ENCODE results near the gene STAC3. TPM values are rescaled to one million over a fixed set of nuclear protein-coding genes. Genes with fewer than 3 reads are reported as not detected.

The STAC3 gene
- total and polyA plus RNA-seq, 12 donors, result 0.30 to 10.5 (median 2.5) TPM

DNA sequence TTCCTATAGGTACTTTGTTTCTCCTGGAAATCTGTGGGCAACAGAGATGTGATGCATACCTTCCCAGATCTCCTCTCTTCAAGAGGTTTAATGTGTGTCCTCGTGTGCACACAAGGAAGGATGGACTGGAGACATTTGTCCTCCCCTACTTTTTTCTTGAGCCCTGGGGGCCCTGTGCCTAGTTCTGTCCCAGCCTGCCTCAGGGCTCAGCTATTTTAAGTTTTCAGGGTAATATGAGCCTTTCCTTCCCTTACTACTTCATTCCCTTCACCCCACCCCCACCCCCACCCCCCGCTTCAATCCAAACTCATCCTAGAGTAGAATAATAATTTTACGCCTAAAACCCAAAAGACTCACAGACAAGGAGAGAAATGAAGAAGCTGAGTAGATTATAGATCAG, 446 bp downstream of the STAC3 start:
- DNase-seq, result no peak
- intact Hi-C loops (cut with DNase I), result no loop called here
- no peaks in the 10 kb centered on the region for H3K27me3 ChIP-seq
- WGBS, 4 donors, result 73 to 84% (median 78%) methylated on average over 3 of the region's 3 CpGs
- H3K4me3 ChIP-seq, result no peak overlapping the region
- H3K27ac ChIP-seq, result no peak overlapping the region
- H3K36me3 ChIP-seq (replicated peaks in 1 of 2), result peaks cover 0 to 6% of the 10 kb centered on the region in 2 donors
- TF ChIP-seq, protein P1, sequence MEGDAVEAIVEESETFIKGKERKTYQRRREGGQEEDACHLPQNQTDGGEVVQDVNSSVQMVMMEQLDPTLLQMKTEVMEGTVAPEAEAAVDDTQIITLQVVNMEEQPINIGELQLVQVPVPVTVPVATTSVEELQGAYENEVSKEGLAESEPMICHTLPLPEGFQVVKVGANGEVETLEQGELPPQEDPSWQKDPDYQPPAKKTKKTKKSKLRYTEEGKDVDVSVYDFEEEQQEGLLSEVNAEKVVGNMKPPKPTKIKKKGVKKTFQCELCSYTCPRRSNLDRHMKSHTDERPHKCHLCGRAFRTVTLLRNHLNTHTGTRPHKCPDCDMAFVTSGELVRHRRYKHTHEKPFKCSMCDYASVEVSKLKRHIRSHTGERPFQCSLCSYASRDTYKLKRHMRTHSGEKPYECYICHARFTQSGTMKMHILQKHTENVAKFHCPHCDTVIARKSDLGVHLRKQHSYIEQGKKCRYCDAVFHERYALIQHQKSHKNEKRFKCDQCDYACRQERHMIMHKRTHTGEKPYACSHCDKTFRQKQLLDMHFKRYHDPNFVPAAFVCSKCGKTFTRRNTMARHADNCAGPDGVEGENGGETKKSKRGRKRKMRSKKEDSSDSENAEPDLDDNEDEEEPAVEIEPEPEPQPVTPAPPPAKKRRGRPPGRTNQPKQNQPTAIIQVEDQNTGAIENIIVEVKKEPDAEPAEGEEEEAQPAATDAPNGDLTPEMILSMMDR (IDR thresholded peaks at IDR 0.05), result no peak
- no peak for TF ChIP-seq POLR2A (IDR thresholded peaks at IDR 0.05)
- H3K4me1 ChIP-seq (replicated peaks in 1 of 2), result no peaks in the 10 kb centered on the region
- H3K9me3 ChIP-seq (replicated peaks in 1 of 3), result no peaks in the 10 kb centered on the region

- H3K27me3 ChIP-seq, result no peaks in the 10 kb centered on the region
- no peak overlapping the region for H3K27ac ChIP-seq
- no peaks in the 10 kb centered on the region for H3K9me3 ChIP-seq (replicated peaks in 1 of 3)
- H3K36me3 ChIP-seq (replicated peaks in 1 of 2), result no peaks in the 10 kb centered on the region
- H3K4me1 ChIP-seq (replicated peaks in 1 of 2), result no peaks in the 10 kb centered on the region
- H3K4me3 ChIP-seq, result no peak overlapping the region
- intact Hi-C loops (cut with DNase I), result no loop called here
- TF ChIP-seq POLR2A (IDR thresholded peaks at IDR 0.05), result no peak
- TF ChIP-seq, protein P1 (IDR thresholded peaks at IDR 0.05), result no peak
- 71 to 77% (median 73%) methylated on average over 7 of the region's 7 CpGs for WGBS, 4 donors
- no peak for DNase-seq
These were observed 1.8 kb downstream of the STAC3 start for GRCh38 chr12:57248934-57249742.

GRCh38 chr12:57247041-57247440, 3.9 kb downstream of the STAC3 start:
- DNase-seq, result no peak
- TF ChIP-seq POLR2A (IDR thresholded peaks at IDR 0.05), result no peak
- TF ChIP-seq, protein P1 (IDR thresholded peaks at IDR 0.05), result no peak
- 85 to 100% (median 98%) methylated on average over 1 of the region's 1 CpG for WGBS, 4 donors
- Histone ChIP-seq H3K27ac (no peak overlapping the region), H3K27me3 (peaks cover 13% of the 10 kb centered on the region), H3K36me3 (replicated peaks in 1 of 2) (no peaks in the 10 kb centered on the region), H3K9me3 (replicated peaks in 1 of 3) (no peaks in the 10 kb centered on the region), H3K4me1 (replicated peaks in 1 of 2) (peaks cover 15 to 20% of the 10 kb centered on the region in 2 donors), H3K4me3 (no peak overlapping the region)
- intact Hi-C loops (cut with DNase I), result no loop called here

- no peak for DNase-seq
- Histone ChIP-seq H3K4me3 (no peak overlapping the region), H3K4me1 (replicated peaks in 1 of 2) (peaks cover 29 to 37% of the 10 kb centered on the region in 2 donors), H3K36me3 (replicated peaks in 1 of 2) (no peaks in the 10 kb centered on the region), H3K9me3 (replicated peaks in 1 of 3) (no peaks in the 10 kb centered on the region), H3K27me3 (peaks cover 30% of the 10 kb centered on the region), H3K27ac (no peak overlapping the region)
- TF ChIP-seq POLR2A (IDR thresholded peaks at IDR 0.05), result no peak
- TF ChIP-seq, protein P1 (IDR thresholded peaks at IDR 0.05), result no peak
- 55 to 68% (median 64%) methylated on average over 6 of the region's 6 CpGs for WGBS, 4 donors
- intact Hi-C loops (cut with DNase I), result loop anchor here in 1 of 2 donors (5.0 kb wide), 1 partner anchor 37 kb away; no protein-coding TSS in a partner anchor
These were observed 6.7 kb downstream of the STAC3 start for GRCh38 chr12:57244312-57244696.

All from adrenal gland (tissue), 12 donors.